ENCODE data around the gene EIF4E3.

EIF4E3 gene

DNA sequence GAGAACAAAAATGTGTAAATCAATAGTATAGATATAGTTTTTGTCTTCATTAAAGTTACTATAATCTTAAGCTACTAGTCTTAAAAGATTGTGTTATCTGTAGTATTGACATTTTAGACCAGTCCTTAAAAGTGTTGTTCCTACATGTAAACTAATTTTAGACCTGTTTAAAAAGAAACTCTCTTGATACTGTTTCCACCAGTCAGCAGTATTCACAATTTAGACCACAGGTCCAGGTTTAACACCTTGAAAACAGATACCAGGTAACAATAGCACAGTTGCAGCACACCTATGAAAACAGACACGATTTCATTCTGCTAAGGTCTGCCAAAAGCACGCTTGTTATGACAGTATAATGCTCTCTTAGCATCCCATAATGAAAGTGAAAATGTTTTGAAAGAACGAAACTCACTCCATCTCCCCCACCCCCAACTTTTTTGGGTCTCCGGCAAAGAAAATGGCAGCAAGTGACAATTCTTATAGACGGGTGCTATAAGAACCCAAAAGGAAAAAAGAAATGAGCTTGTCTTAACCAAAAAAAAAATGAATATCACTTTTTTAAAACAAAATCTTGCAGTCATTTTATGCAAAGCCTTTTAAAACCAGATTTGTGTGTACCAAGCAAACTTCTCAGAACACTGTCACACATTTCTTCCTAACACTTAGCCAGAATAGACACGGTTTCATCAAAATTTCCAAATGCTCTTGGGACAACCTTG, 1.6 kb downstream of the EIF4E3 start:
- no peak for DNase-seq (ENCODE audit: low spot score)

- no peak for DNase-seq (ENCODE audit: low spot score)
Observed at GRCh38 chr3:71722693-71723092, 2.5 kb downstream of the EIF4E3 start.

DNA sequence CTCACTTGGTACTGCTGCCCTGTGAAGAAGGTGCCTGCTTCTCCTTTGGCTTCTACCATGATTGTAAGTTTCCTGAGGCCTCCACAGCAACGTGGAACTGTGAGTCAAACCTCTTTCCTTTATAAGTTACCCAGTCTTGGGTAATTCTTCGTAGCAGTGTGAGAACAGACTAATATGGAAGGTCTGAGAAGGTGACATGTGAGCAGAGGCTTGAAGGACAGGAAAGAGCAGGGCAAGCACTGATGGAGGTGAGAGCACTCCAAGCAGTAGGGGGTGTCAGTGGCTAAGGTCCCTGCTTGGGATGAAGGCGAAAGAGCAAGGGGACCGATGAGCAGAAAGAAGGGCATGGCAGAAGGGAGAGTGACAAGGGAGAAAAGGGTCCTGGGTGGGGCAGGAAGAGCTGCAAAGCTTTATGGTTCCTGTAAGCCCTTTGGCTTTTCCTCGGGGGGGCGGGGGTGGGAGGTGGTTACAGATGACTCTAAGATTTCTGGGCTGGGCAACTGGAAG, 3.5 kb downstream of the EIF4E3 start:
- DNase-seq (ENCODE audit: low spot score): no peak

GRCh38 chr3:71721002-71721401, 4.2 kb downstream of the EIF4E3 start:
- DNase-seq (ENCODE audit: low spot score): no peak

GRCh38 chr3:71718072-71718471, 7.1 kb downstream of the EIF4E3 start:
- DNase-seq (ENCODE audit: low spot score): no peak

DNA sequence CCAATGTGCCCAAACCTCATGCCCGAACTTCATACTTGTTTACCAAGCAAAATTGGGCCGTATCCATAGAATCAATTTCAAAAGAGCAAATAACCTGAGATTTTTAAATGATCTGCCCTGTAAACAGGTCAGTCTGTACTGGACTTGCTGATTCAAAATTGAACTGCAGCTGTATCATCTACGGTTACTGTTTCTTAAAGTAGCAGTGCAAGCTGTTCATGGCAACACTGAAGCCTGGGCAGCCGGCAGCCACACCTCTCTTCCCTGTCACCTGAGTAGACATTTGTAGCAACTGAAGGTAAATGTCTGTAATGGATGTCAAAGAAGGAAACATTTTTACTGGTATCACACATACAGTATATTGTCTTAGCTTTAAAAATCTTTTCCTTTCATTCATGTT, 10.6 kb downstream of the EIF4E3 start:
- no peak for DNase-seq (ENCODE audit: low spot score)

GRCh38 chr3:71713041-71713440, 12.2 kb downstream of the EIF4E3 start:
- no peak for DNase-seq (ENCODE audit: low spot score)

DNA sequence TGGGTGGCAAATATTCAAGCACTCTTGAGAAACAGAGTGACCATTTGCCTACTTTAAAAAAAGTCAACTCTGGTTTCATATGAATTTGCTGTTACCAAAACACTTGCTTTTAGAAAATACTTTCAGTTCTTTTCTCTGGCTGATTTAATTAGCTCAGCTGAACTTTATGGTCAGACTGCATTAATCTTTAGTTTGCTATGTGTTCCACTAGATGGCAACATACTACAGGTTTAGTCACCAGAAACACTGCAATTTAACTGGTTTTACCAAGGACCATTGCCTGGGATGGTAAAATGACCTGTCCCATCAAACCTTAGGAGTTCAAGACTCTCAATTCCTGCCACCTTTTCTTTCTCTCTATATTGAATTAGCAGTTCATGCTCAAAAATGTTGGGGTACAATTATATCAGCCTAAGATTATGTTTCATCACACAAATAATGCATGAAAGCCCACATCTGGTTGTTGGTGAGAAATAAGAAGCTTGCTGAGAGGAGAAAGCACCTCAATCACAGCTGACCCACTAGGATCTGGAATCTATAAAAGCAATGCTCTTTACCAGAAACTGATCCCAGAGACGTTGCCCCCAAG, 14.2 kb downstream of the EIF4E3 start:
- DNase-seq (ENCODE audit: low spot score): peak; percentile 74

DNA sequence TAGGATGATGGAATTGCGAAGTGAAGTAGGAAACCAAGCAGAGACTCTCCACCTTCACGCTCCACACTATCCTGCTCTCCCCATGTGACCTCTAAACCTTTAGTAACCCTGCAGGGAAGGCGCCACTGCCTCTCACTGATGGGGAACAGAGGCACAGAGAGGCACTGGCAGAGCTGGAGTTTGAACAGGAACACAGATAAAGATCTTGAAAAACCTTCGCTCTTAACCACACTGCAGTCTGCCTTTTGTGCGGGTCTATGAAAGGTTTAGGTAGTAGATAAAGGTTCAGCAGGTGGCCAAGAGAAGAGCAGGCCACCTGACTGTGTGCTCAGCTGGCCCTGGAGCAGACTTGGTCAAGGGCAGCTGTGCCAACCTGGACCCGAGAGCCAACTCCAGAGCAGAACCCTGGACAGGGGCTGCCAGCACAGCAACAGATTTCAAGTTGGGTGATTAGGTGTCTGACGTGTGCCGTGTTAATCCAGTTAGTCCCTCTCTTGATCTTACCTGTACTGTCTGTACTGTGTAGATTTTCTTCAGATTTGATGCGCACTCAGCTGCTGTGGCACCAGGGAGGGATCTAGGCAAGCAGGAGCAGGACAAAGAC, 15.2 kb downstream of the EIF4E3 start:
- no peak for DNase-seq (ENCODE audit: low spot score)

DNA sequence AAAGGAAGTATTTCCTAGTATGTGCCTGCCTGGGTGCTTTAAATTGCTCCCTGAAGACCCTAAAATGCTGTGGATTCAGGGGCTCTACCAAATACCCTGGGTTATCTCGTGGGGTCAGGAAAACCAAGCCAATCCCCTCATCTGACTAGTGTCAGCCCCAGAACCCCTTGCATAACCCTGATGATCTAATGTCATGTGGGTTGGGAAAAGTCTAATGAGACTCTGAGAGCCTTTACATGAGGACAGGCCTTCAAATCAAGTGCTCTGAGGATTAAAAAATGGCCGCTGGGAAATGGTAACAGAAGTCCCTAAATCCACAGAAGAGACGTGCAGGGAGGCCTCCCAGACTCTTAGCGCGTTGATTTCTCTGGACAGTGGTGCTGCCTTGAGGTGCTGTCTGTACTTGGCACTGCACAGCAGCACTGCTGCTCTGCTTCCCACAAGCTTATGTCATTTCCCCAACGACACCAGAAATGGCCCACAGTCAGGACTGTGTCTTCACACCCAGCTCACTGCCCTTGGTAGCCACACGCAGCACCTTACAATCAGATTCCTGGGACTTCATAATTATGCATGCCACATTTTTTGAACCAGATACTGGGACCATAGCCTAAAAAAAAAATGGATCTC, 16.6 kb downstream of the EIF4E3 start:
- no peak for DNase-seq (ENCODE audit: low spot score)

- DNase-seq (ENCODE audit: low spot score): no peak
Observed at GRCh38 chr3:71707595-71707994, 17.6 kb downstream of the EIF4E3 start.

DNA sequence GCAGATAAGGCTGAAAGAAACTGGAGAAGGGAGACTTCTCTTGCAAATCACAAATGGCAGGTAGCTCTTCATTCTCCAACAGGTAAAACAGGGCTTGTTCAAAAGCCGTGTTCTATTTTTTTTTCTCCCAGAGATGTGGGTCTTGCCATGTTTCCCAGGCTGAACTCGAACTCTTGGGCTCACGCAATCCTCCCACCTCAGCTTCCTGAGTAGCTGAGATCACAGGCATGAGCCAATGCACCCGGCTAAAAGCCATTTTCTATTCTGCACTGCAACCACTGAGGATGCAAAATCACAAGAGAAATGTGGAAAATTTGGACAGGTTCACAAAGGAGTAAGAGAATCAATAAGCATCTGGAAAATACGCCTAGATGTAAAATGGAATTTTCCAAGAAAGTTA, 19.5 kb downstream of the EIF4E3 start:
- no peak for DNase-seq (ENCODE audit: low spot score)

DNA sequence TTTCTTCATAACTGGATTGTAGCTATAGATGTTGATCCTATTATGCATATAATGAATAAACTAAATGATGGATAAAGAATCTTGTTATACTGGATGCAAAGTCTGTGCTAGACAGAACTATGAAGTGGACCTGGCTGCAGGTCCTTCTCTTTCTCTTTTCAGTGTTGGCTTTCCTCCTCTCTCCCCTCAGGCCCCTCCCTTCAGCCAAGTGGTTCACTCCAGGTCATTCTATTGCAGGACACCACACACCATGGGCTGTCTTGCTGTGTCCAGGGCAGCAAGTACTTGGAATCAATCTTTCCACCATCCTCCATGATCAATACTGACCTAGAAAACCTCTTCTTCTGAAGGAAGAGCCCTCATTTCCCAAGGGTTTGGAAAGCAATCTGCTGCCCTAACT, 20.3 kb downstream of the EIF4E3 start:
- DNase-seq (ENCODE audit: low spot score): no peak

DNA sequence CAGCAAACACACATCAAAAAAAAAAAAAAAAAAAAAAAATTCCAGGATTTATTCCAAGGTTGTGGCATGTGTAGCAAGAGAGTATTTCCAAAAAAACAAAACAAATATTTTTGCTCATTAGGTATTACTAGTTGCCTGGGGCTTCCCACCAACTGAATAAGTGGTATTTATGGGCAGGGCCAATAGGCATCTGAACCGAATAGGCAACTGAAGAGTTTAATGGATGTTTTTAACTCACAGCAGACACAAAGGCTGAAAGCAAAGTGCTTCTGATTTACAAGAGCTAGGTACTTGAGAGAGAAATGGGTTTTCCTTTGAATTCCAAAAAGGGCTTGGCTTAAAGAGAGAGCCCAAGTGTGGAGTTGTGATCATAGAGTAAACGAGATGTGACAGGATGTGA, 21.4 kb downstream of the EIF4E3 start:
- no peak for DNase-seq (ENCODE audit: low spot score)

DNA sequence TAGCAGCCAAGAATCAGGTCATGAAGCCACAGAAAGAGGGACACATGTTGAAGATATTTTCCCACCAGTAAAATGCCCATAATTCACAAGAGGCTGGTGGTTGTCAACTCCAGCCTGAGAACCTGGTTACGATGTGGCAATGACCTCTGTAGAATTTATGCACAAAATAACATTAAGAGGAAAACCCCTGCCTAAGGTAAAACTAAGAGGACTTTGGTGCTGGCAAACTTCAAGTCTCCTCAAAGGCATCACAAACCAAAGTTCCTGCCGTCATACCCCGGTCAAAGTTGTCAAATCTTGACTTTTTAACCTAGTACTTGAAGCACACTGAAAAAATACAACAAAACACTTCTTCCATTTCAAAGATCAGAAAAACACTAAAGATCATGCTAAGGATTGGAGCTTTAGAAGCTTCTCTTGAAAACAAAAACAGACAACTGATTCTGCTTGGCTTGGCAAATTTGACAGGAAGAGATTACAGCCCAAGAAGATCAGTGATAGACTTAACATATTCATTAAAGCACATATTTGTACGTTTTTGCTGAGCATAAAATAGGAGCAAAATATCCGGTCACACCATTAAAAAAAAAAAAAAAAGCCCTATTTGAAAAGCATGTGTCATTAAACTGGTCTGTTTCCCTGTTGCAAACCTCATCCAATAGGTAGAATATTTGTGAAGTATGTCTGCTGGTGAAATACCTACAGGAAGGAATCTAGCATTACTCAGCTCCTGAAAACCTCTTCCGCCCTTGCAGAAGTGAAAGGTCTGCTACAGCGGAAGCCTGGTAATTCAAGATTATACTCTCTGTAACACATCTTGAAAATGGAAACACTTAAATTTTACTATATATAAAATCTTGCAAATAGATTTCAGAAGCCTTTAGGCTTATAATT, 22.8 kb downstream of the EIF4E3 start:
- no peak for DNase-seq (ENCODE audit: low spot score)

GRCh38 chr3:71701251-71701762, 23.9 kb downstream of the EIF4E3 start:
- no peak for DNase-seq (ENCODE audit: low spot score)

GRCh38 chr3:71695000-71695482, 30.2 kb downstream of the EIF4E3 start:
- no peak for DNase-seq (ENCODE audit: low spot score)

DNA sequence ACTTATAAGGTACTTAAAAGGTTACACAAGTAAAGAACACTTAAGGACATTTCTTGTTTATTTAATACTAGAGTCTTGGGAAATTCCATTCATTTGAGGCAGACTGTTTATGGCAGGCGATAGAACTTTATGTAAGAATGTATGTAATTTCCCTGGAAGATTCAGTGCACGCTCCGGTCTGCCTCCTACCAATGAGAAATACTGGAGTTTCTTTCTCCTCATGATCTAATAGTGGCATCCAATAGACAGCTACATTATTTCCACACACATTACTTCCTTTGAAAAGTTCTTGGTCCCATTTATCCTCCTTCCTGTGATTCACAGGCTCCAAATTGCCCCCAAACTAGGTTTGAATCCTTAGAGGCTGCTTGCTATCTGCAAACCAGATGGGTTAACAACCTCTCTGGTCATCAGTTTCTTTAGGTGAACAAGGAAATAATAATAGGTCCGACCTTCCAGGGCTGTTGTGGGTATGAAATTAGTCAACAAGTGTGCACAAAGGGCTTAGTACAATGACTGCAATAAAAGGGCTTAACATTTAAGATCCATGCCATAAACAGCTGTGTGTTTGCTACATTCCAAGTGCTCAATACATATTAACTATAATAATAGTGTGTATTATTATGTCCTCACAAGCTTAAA, 30.7 kb downstream of the EIF4E3 start:
- DNase-seq (ENCODE audit: low spot score): no peak

- DNase-seq (ENCODE audit: low spot score): no peak
Observed at GRCh38 chr3:71693641-71694040, 31.6 kb downstream of the EIF4E3 start.

- no peak for DNase-seq (ENCODE audit: low spot score)
Observed at GRCh38 chr3:71692139-71692538, 33.1 kb downstream of the EIF4E3 start.

DNA sequence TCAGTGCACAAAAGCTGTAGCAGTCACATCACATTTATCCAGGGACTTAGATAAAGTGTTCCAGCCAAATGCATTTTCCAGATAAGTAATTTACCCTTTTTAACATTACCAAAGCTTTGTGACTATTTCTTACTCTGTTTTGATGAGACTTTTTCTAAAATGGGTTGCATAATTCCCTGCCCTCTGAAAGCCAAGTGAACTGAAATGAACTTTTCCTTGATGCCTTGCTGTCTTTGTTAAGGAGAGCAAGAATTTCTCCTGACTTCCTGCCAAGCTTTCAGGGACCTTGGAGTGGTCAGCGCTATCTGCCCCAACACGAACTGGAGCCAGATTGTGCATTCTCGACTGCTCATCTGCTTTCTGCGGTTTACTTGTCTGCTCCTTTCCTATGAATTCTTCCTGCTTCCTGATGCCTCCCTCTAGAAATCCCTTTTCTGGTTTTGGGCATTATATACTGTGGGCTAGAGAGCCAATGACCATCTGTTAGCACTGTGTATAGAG, 34.8 kb downstream of the EIF4E3 start:
- peak; percentile 21 for DNase-seq (ENCODE audit: low spot score)

Data from iPS-NIHi11 (cell line).